Esophagus squamous epithelium (tissue), 4 donors: ENCODE data around the gene CCL4L2.
"Not testable (repeated sequence)": the region's sequence is repeated elsewhere in the genome, so short reads cannot be mapped to it uniquely, and the experiment has no call there.

ENCODE experiments used
- POLR2A ChIP-seq, 4 donors: fragments of 450-650 bp; IDR thresholded peaks; one replicate each; pipeline ENCODE4 v1.6.1; 2017; ENCODE audit warnings: antibody characterized with exemption in 4 of 4, mild to moderate bottlenecking in 4 of 4, moderate library complexity in 3 of 4
- TF ChIP-seq, protein P1 (sequence below), 6 experiments: fragments of 450-650 bp in 4 of 6; fragments of 200-600 bp in 2 of 6; sonication (generic) in 2 of 6; IDR thresholded peaks; one replicate each; pipeline ENCODE4 v1.5.1; 2016 to 2019; ENCODE audit warnings: antibody characterized with exemption in 6 of 6, mild to moderate bottlenecking in 4 of 6, moderate library complexity in 4 of 6

DNA sequence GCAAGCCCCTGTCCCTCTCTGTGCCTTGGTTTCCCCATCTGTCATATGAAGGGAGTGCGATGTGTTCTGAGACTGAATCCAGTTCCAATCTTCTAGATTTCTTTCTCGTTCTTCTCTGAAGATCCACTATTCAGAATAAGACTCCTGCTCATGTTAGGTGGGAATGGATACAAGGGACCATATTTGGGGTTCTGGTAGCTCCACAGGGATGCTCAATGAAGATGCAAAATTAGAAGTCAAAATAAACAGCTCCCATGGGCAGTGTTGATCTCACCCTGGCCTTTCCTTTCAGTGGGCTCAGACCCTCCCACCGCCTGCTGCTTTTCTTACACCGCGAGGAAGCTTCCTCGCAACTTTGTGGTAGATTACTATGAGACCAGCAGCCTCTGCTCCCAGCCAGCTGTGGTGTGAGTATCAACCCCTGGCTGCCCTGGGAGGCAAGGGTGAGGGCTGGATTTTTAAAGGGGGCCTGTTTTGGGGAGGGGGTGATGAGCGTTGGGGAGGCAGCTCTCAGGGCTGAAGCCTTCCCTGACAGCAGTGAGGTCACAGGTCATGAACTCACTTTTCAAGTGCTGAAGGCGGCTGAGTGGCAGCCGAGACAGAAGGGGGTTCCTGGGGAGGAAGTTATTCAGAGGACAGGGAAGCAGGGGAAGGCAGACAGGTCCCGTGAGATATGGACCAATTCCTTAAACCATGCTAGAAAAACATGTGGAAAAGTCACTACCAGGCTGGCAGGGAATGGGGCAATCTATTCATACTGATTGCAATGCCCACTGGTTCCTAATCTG is 815 bp downstream of the CCL4L2 start:
- TF ChIP-seq, protein P1, sequence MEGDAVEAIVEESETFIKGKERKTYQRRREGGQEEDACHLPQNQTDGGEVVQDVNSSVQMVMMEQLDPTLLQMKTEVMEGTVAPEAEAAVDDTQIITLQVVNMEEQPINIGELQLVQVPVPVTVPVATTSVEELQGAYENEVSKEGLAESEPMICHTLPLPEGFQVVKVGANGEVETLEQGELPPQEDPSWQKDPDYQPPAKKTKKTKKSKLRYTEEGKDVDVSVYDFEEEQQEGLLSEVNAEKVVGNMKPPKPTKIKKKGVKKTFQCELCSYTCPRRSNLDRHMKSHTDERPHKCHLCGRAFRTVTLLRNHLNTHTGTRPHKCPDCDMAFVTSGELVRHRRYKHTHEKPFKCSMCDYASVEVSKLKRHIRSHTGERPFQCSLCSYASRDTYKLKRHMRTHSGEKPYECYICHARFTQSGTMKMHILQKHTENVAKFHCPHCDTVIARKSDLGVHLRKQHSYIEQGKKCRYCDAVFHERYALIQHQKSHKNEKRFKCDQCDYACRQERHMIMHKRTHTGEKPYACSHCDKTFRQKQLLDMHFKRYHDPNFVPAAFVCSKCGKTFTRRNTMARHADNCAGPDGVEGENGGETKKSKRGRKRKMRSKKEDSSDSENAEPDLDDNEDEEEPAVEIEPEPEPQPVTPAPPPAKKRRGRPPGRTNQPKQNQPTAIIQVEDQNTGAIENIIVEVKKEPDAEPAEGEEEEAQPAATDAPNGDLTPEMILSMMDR (IDR thresholded peaks at IDR 0.05): not testable (repeated sequence)
- TF ChIP-seq POLR2A (IDR thresholded peaks at IDR 0.05): not testable (repeated sequence)
